HG03342 (cell line): ENCODE measurements around the gene LMOD2.
"Not testable (repeated sequence)": the region's sequence is repeated elsewhere in the genome, so short reads cannot be mapped to it uniquely, and the experiment has no call there.

Experiments
- ATAC-seq: cut with Tn5 transposase; IDR thresholded peaks from one replicate; pipeline ENCODE4 v1.9.1; 2021; ENCODE audit warnings: mild to moderate bottlenecking, moderate library complexity; ENCODE audit not compliant: unreplicated experiment

The LMOD2 gene, protein sequence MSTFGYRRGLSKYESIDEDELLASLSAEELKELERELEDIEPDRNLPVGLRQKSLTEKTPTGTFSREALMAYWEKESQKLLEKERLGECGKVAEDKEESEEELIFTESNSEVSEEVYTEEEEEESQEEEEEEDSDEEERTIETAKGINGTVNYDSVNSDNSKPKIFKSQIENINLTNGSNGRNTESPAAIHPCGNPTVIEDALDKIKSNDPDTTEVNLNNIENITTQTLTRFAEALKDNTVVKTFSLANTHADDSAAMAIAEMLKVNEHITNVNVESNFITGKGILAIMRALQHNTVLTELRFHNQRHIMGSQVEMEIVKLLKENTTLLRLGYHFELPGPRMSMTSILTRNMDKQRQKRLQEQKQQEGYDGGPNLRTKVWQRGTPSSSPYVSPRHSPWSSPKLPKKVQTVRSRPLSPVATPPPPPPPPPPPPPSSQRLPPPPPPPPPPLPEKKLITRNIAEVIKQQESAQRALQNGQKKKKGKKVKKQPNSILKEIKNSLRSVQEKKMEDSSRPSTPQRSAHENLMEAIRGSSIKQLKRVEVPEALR

DNA sequence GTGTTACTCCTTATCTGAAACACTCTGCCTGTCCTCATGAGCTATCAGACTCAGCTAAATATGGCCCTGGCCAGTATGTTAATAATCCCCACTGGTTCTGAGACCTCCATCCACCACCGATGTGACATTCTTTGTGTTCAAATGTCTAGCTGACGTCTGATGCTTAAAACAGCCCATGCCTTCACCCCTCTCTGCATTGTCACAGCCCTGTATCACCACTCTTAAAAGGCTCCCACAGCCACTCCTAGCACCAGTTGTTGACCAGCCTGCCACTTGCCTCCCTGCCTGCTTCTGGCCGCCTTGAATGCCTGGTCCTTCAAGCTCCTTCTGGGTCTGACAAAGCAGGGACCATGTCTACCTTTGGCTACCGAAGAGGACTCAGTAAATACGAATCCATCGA is at the start of gene LMOD2:
Gene LMOD2 (plus strand): TSS at position 253 of the 400 bp plus-strand sequence. CDS start 98 bp downstream, at position 351.
- no peak for ATAC-seq

DNA sequence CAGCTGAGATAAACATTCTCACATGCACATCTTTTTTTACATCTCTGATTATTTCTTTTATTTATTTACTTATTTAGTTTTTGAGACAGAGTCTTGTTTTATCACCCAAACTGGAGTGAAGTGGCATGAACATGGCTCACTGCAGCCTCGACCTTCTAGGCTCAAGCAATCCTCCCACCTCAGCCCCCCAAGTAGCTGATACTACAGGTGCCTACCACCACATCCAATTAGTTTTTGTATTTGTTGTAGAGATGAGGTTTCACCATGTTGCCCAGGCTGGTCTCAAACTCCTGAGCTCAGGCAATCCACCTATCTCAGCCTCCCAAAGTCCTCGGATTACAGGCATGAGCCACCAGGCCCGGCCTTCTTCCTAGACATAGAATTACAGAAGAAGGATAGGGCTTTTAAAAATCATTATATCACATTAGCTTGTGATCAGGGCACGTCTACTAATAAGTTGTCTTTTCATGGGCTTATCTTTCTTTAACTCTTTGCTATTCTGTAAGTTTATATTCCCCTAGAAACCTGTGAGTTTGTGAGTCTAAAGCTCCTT is 48.2 kb upstream of the LMOD2 start:
- ATAC-seq: no peak

DNA sequence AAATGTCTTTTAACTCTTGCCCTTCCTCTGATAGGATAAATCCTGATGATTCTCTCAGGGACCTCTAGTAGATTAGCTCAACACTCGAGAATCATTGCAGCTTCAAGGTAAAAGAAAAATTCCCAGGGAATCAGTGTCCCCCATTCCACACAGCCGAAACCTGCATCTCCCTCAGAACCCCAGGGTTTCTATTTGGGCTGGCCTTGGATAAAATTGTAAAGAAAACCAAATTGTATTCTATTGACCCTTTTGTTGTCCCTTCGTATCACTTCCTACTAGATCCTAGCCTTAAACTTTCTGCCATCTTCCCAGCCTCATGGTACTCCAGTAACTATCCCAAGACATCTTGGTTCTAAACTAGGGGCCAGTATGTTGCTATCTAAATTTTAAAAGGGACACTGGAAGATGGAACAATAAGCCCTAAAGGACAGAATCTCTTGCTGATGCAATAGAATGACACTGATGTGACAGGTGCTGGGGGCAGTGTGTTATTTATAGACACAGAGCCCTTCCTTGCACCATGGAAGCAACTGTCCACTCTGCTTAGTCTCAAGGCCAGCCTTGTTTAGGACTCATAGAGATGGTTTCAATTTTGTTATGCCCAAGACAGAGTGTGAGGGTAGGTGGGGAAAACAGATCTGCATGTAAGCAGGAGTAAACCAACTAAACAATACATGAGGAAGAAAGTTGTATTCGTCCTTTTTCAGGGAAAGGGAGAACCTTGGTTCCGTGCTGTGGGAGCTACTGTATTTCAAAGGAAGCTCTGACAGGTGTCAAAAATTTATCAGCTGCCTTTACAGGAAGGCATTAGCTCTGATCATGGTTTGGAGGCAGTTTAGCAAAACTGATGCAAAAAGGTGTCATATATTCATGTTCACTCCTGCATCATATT is 46.4 kb upstream of the LMOD2 start:
- ATAC-seq: no peak

DNA sequence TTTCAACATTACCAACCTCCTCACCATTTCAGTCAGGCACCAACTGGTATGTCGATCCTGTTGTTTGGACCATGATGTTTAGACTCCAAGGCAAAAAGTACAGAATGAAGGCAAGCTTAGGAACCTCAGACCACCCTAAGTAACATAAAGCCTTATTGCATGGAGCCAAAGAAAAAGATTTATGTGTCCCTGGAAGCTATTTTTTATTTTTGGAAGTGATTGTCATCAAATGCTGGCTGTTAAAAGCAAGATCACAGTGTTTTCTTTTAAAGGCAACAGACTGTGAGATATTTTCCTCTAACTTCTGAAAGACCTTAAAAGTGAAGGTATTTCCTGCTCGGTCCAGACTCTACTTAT is 45.8 kb upstream of the LMOD2 start:
- no peak for ATAC-seq

DNA sequence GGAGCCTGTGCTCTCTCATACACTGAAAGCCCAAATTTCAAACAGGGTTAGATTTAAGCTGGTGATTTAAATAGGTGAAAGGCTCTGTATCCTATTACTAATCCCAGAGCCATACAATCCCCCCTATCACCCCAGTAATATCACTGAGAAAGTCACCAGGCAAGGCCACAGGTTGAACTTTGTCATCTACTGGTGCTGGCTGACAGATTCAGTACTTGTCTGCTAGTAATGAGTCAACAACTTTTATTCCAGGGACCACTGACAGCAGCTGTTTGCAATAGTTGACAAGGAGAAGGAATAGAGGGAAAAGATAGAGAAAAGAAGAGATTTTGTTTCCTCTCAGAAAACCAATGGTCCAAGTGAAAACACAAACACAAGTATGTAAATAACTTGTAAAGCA is 43.6 kb upstream of the LMOD2 start:
- no peak for ATAC-seq

DNA sequence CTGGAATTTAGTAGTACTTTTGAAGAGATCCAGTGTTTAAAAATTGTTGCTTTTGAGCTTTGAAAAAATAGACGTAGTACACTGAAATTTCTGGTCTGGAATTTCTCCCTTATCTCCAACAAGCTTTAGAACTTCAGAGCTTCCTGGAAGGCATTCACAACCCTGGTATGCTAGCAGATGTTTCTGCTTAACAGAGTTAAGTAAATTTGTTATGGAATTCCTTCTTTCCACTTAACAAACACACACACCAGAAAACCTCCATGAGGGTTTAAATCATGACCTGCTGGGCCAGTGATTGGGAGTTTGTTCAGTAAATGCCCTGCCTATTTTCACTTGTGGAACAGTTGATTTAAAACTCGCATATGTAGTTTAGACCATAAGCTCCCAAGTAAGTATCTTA is 40.3 kb upstream of the LMOD2 start:
- no peak for ATAC-seq

DNA sequence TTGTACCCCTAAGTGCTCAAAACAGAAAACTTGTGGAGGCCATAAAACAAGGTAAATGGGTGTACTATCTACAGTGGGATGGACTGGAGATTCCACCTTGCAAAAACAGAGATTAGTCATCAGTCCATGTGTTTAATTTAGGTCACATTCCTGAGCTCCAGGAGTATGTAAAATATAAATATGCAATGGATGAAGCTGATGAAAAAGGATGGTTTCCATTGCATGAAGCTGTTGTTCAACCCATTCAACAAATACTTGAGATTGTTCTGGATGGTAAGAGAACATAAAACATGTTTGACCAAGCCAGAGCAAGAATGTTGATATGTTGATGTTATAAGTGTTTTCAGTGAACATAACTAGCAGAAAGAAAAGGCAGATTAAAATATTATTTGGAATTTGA is 39.4 kb upstream of the LMOD2 start:
- no peak for ATAC-seq

DNA sequence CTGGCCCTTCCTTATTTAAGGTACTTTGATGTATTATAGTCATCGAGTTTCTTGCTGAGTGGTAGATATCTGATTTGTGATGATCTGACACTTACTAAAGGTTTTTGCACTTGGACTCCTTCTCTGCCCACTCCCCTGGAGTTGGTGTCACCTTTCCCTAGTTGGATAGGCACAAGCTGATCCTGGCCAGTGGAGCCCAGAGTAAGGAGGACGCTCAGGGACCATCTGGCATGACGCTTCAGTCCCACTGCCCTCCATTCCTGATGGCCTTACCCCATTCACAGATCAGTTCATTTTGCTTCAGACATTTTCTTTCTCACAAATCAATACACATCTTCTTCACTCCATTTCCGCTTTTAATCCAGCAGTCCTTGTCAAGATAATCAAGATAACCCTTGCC is 34.0 kb upstream of the LMOD2 start:
- no peak for ATAC-seq

DNA sequence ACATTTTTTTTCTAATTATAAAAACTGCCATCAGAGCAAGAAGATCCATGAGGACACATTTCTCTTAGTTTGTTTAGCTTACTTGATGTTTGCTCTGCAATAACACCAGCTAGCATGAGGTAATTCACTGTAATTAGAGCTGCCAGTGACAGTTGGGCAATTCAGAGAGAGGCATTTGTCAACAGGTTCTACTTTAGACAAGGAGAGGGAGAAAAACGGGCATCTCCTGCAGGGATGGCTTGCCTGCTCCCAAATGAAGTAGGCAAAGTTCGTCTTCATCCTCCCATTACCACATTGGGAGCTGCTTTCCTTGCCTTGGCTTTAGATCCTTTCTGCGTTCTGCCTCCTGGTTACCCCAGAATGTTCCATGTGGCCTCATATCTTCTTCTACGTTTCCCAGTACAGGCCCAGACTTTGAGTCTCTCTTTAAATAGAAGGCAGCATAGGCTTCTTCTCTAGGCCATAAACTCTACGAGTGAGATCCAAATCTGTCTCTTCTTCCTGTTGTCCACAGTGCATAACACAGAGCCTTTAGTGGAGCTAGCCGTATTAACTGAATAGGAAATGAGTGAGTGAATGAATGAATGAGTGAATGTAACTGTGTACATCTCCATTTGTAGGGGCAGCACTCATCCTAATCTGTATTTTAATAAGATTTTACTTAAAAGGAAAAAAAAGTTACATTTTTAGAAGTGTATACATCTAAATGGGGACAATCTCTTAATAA is 32.8 kb upstream of the LMOD2 start:
- ATAC-seq: no peak

DNA sequence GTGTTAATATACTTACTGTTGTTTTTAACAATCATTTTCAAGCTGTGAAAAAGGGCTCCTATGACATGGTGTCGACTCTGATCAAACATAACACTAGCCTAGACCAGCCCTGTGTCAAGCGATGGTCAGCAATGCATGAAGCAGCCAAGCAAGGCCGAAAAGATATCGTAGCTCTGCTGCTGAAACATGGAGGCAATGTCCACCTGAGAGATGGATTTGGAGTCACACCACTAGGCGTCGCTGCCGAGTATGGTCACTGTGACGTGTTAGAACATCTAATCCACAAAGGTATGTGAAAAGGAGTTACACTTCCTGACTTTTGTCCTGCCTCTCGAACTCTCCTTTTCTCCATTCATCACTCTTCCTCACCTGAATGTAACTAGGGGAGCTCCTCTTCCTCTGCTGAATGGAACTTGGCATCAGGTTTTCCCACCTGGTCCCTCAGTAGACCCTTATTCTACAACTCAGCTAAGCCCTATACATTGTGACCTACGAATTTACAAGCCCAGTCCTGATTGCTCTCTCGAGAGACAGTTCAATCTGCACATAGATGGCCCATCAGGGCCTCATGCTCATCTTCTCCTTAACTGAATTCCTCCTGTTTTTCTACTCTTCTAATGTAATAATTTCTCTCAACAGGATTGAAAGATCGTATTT is 31.0 kb upstream of the LMOD2 start:
- peak; percentile 94 for ATAC-seq

DNA sequence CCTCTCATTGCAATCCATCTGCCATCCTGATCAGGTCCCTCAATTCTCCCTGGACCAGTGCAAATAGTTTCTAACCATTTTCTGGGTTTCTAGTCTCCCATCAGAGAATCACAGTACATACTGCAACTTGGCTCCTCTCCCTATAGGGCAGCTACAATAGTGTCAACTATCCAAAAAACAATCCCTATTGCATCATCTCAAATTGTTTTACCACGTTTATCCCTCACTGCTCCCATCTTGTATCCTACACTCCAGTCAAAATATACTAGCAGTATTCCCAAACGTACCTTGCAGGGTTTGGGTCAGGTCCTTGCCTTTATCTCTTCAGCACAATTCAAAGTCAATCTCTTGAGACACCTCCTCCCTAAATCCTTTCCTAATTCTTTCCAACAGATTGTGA is 30.4 kb upstream of the LMOD2 start:
- ATAC-seq: no peak

DNA sequence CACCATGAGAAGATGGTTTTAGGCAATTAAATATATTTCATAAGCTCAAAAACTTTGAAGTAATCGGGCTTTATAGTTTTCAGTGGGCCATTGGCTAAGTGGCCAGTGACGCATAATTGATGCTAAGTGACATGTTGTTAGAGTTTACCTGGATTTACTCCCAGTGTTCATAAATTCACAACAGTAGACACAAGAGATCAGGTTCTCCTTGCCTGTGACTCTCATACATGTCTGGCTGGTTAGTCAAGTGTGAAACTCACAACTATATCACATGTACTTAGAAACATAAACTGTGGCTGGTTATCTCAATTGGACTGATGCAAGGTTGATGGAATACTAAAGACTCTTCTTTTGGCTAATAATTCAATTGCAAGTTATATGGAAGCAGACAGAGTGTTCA is 27.8 kb upstream of the LMOD2 start:
- ATAC-seq: no peak

DNA sequence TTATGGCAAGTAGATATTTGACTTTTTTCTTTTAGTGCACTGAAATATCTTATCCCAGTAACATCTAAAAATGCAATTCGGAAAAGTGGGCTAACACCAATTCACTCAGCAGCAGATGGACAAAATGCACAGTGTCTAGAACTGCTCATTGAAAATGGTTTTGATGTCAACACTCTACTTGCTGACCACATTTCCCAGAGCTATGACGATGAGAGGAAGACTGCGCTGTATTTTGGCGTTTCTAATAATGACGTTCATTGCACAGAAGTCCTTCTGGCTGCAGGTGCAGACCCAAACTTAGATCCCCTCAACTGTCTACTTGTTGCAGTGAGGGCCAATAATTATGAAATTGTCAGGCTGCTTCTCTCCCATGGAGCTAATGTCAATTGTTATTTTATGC is 26.8 kb upstream of the LMOD2 start:
- no peak for ATAC-seq

DNA sequence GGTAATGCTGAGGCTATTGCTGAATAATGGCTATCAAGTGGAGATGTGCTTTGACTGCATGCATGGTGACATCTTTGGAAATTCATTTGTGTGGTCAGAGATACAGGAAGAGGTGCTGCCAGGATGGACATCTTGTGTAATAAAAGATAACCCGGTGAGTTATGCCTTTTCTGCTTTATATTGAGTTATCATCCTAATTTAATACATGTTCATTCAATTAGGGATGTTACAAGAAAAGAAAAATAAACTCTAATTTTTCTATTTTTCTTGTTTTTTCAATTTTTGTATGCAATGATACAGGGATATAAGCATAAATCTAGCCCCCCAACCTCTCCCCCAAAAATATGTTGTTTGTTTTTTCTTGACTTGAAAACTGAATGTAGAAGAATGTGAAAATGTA is 26.4 kb upstream of the LMOD2 start:
- no peak for ATAC-seq

DNA sequence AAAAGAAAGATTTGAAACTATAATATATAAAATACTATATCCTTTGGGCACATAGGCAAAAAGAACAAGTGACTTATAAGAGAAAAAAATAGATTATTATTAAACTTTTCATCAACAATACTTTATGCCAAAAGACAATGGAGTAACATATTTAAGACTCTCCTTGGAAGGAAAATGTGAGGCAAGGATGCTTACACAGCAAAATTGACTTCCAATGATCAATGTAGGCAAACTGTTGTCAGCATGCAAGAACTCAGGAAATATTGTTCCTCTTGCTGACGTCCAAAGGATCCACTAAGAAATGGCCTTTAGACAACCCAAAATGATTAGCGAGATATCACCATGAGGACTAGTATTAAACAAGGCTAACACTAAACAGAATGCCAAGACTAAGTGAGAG is 22.9 kb upstream of the LMOD2 start:
- ATAC-seq: no peak

DNA sequence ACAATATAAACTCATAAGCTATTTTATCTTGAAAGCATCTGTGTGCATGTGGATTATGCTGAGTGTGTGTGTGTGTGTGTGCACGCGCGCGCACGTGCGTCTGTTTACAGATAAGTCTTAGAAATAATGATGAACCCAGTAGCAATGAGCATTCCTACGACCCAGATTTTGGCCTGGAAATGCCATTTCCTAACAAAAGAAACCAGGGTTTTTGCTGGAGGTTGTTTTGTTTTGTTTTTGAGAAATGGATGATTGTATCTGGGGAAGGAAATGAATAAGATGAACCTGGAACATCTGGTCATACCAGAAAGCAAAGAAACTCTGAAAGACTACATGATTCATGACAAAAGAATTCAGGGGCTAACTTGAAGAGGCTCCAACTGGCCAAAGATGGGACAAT is 22.1 kb upstream of the LMOD2 start:
- no peak for ATAC-seq

DNA sequence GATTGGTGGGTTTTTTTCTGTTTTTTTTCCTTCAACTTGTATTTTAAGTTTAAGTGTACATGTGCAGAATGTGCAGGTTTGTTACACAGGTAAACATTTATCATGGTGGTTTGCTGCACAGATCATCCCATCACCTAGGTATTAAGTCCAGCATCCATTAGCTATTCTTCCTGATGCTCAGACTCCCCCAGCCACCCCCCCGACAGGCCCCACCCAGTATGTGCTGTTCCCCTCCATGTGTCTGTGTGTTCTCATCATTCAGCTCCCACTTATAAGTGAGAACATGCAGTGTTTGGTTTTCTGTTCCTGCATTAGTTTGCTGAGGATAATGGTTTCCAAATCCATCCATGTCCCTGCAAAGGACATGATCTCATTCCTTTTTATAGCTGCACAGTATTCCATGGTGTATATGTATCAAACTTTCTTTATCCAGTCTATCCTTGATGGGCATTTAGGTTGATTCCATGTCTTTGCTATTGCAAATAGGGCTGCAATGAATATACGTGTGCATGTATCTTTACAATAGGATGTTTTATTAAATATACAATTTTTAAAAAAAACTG is 21.6 kb upstream of the LMOD2 start:
- ATAC-seq: not testable (repeated sequence)

DNA sequence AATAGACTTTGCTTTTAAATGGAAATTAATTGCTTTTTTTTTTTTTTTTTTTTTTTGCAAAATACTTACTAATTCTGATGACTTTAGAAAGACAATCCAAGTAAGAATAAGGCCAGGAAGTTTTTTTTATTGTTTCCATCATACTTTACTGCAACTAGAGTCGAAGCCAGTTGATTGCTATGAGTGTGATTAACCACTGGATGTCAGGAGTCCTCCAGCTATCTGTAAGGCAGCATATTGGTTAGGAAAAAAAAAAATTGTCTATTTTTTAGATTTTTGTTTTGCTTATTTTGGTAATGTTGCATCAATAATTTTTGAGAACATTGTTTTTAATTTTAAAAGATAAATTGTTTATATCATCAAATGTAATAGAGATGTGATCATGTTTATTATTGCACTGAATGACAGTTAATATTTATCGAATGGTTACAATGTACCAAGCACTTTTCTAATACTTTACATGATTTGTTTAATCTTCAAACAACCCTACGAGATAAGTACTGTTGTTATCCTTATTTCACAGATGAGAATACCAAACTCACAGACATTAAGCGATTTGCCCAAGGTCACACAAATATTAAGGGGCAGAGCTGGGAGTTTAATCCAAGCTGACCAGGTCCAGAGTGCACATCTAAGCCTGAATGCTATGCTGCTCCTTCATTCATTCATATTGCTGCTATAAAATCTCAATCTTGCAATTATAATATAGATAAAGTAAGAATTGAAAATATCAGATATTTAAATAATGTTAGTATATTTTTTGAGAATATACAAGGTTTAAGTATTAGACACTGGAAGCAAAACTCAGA is 19.9 kb upstream of the LMOD2 start:
- peak; percentile 71 for ATAC-seq

DNA sequence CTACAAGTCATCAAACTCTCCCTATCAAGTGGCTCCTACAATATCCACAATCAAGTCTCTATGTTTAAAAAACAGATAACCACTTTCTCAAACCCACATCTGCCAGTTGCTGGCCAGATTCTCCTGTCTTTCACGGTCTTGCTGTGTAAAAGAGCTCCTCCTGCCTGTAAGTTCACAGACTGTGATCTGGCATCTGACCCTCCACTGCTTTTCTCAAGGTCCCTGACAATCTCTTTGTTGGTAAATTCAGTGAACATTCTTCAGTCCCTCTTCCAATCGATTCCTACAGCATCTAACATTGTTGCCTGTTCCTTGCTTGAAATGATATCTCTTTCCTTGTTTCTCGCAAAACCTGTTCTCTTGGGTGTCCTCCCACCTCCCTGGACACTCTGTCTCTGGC is 18.5 kb upstream of the LMOD2 start:
- ATAC-seq: no peak
